G401.6 (cell line): ENCODE measurements around the gene TBC1D10A.

Experiments
- FAIRE-seq: peaks from 2 replicates; lab custom pipeline; 2012; peaks lifted over from hg19 to GRCh38; lab: Jason Lieb, UNC

TBC1D10A gene

DNA sequence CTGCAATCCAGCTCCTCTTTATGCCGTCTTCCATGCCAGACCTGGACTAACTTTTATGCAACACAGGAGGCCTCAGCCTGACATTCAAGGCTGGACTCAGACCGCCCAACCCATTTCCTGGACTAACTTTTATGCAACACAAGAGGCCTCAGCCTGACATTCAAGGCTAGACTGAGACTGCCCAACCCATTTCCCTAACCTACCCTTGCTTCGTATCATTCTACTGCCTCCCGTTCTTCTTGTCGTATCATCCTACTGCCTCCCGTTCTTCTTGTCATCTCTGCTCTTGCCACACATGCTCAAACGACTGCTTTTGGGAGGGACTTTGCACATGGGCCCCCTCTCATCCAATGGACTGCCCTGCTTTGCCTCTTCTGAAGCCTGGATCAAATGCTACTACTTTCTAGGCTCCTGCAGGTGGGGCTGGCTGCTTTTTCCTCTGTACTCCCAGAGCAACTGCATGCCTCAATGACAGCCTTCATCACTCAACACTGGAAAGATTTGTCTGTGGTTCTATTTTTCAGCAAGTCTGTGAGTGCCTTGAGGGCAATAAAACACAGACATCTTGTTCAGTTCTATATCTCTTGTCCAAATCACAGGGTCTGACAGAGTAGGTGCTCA lies 7.8 kb downstream of the TBC1D10A start:
- no peak for FAIRE-seq

DNA sequence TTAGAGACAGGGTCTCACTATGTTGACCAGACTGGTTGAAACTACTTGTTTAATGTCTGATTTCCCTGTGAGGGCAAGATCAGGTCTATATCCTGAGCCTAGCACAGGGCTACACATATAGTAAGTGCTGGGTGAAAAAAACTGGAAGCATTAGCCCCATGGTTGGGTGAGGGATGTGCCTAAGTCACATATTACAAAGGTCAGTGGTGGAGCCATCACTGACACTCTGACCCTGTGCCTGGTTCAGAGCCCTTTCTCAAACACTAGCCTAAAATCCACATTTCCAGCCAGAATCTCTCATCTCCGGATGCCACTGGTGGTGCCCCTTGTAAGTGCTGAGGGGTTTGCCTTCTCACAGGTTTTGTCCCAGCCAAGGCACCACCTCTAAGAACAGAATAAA lies 9.0 kb downstream of the TBC1D10A start:
- no peak for FAIRE-seq

DNA sequence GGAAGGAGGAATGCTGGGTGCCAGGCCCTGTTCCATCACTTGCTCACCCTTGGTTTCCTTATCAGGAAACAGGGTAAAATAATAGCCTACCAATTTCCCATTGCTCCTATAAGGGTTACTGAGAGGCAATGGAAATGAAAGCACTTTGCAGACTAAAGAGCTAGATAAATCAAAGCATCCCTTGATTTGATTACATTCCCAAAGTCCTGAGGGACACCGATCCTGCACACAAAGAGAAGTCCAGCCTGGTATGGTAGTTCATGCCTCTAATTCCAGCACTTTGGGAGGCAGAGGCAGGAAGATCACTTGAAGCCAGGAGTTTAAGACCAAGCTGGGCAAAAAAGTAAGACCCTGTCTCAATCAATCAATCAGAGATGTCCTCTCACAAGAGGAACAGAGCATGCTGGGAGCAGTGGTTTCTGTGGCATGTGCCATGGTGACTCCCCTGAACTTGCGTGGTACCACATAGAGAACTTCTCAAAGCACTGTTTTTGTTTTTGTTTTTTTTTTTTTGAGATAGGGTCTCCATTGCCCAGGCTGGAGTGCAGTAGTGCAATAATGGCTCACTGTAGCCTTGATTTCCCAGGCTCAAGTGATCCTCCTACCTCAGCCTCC lies 10.7 kb downstream of the TBC1D10A start:
- no peak for FAIRE-seq

DNA sequence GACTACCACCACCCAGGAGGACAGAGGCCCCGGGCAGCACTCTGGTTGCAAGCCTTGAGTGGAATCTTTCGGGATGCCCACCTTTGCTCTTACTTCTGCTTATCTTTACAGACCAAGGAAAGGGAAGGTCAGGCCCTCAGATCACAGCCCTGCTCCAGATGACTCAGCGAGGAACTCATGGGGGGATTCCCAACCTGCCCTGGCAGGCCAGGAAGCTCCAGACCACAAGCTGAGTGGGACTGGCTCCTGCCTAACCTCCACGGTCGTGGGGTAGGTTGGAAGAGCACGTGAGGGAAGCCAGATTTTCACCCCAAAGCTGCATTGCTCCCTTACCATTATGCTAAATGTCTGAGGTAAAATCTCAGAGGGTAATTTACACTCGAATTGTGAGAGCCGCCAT lies 11.8 kb downstream of the TBC1D10A start:
- FAIRE-seq, result no peak

DNA sequence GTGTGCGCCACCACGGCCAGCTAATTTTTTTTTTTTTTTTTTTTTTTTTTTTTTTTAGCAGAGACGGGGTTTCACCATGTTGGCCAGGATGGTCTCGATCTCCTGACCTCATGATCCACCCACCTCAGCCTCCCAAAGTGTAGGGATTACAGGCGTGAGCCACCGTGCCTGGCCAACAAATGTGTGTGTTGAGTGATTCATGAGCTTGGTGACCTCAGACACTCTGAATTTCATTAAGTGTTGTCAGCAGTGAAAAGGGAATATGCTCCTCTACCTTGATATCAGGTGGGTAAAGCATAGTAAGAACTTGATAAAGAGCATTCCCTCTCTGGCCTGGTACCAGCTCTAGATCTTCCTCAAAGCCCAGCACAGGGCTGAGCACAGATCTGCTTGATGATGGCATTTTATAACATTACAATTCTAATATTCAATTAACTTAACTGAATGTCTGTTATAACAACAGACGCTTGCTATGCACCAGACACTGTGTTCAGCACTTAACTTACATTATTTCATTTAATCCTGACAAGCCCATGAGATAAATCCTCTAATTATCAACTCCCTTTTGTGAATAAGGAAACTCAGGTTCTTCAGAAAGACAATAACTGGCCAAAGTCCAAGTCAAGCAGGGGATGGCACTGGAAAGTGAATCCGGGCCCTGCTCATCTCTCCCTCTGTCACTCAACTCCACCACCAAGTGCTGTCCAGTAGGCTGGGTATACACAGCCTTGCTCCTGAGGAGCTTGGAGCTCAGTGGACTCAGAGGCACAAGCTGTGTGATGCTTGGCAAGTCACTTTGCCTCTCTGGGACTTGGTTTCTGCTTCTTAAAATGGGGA lies 13.0 kb downstream of the TBC1D10A start:
- FAIRE-seq, result no peak

DNA sequence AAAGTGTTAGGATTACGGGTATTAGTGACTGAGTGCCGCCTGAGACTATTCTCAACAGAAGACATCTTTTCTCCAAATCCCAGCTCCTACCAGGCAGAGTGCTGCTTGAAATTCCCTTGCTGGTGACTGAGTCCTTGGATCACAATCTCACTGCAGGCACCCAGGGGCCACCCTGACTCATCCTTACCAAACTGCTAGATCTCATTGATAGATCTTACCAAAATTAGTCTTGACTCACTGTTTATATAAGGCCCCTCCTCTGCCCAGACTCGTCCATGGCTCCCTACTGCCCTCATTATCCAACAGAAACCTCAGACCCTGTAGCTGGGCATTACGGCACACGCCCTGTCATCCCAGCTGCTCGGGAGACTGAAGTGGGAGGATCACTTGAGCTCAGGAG lies 14.7 kb downstream of the TBC1D10A start:
- FAIRE-seq, result no peak

DNA sequence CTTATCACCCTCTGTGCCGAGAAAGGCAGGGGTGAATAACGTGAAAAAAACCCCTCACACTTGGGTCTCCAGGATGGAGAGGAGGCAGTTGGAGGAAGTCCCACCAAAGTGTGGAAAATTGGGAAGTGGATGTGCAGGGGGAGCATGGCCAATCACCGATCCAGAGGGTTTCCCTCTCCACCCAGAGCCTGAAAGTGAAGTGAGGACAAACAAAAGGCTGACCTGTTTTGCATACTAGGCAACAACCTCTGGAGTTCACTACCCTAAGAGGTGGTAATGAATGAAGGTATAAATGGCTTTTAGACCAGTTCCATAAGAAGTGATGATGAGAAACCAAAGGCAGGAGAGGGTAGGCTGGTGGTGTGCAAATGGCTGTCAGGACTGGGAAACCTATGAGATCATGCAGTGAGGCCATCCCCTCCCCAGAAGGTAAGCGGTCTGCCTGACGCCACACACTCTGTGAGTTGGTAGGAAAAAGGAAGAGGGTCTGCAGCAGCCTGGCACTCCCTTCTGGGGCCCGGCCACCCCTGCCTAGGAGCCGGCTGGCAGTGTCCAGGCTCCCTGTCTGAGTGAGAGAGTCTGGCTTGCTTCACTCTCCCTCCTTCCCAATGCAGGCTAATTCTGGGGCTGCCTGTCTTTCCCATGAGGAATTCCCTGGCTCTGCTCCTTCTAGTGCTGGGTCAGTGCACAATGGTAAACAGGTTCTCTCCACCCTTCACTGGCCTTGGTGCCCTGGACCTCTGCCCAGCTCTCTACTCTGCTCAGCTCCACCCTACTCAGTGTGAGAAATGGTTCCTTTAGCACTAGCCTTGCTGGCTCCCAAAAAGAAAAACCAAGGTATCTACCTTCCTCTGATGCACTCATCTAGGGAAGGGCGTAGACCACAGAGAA lies 15.6 kb downstream of the TBC1D10A start:
- no peak for FAIRE-seq

DNA sequence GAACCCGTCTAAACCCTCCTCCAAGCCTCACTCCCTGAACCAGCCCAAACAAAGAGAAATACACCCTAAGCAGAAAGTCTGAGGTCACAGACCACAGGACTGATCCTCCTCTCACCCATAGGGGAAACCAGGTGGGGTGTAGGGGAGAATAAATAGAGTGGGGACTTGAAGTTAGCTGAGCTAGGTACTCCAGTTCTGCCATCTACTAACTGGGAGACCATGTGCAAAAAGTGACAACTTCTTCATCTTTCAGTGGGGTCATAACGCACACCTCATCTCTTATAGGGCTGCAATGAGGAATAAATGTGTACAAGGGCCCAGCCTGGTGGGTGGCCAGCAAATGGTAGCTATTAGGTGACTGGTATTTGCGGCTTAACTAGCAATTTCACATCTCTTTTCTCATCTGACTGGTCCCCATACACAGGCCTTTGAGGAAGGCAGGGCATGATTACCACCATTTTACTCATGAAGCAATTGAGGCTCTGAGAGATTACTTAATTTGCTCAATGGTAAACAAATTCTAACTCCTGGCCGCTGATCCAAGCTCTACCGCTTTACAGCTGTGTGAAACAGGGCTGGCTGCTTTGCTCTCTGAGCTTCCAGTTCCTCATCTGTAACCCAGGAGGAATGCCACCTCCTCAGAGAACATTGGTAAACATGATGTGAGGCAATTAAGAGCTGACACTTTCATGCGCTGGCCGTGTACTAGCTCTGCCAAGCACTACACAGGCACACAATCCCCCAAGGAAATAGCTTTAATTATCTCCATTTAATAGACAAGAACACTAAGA lies 16.6 kb downstream of the TBC1D10A start:
- no peak for FAIRE-seq

DNA sequence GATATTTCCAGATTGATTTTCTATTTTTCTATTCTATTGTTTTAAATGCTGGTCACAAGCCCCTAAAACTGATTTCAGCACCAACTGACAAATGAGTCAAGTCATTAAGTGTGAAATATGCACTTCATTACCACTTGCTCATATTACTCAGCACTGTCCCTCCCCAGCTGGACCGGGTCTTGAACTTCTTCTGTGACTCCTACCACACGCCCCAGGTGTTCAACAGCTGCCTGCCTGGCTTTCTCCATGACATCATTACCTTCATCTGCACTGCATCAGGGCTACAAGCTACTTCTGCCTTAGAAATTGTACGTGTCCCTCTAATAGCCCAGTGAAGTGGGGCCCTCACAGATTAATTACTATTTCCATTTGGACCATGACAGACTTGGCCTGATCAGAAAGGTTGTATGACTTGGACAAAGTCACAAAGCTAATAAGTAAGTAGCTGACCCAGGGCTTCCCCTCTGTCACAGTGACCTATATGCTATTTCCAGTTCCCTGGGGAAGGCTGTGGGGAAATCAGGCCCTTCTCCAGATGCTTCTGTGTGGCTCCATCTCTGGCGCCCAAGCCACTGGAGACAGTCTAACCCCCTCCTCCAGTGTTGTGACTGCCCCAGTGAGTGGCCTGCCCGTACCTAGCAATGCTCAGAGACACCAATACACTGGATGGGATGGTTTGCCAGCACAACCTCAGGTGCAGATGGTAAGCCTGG lies 18.1 kb downstream of the TBC1D10A start:
- no peak for FAIRE-seq

DNA sequence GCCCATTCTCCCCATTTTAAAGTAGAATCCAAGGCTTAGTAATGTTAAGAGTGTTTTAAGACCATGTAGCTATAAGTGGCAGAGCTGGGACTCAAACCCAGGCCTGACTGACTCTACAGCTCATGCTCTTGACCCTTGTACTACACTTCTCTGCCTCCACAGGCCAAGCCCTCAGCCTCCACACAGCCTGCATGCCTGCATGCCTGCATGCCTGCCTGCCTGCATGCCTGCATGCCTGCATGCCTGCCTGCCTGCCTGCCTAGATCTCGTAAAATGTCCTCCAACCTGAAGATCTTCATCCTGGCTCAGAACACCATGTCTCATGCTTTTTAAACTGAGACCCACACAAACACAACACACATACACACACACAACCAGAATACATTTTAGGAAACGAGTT lies 18.6 kb downstream of the TBC1D10A start:
- FAIRE-seq, result no peak

DNA sequence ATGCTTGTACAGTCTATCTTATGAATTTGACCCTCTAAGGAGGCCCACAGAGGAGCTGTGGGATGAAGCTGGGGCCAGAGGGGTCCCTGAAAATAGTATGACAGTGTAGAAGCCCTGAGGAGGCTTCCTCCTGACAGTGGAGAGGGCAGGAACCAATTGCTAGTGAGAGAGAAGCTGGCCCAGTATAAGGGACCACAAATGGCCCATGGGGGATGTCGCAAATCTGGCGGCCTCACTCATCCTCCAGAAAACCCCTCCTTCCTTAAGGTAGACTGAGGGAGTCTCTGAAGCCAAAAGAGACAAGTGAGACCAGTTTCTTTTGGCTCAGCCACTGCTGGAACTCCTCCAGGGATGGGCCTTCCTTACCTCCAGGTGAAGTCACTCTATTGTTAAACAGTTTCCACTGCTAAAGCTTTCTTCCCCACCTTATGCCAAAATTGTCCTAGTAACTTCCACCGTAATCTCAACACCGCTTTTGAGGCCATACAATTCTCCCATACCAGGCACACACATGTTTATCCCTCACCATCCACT lies 19.6 kb downstream of the TBC1D10A start:
- FAIRE-seq, result no peak

DNA sequence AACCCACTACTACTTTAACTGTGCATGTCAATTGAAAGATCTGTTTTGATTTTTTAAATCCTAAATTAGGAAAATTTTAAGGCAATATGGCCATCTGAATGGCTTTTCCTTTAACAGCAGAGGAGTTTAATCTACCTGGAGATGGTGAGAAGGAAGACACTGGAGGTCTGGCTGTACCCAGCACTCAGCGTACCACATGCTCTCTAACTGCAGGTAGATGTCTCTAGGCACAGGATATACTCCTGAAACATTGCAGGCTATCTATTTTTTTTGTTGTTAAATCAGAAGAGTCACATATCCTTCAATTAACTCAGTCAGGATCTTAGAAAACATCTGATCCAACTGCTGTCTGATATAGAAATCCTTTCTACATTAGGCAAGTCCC lies 20.1 kb downstream of the TBC1D10A start:
- no peak for FAIRE-seq

DNA sequence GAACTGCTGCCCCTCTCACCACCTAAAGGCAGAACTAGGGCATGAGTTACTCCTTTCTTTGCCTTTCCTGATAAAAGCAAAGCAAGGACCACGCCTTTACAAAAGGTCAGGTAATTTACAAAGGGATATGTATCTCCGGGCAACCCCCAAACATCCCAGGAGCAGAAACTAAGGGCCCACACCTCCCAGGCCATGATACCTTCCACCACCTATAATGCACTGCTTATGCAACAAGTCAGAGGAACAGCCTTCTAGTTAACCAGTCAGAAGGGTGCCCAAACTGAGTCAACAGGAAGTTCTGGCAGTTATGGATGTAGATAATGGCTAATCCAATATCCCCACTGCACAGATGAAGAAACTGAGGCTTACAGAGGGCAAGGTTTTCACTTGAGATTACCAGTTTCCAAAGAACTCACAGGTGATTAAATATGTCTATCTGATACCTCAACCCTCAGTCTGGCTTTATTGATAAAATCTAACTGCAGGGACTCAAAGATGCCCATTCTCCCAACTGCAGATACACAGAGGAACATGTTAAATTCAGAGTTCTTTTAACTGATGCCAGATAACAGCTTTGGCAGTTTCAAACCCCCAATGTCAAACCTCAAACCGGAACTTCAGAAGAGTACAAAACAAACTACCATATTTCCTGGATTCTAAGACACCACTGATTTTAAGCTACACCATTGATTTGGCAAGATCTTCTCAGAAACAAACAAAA lies 20.7 kb downstream of the TBC1D10A start:
- no peak for FAIRE-seq

DNA sequence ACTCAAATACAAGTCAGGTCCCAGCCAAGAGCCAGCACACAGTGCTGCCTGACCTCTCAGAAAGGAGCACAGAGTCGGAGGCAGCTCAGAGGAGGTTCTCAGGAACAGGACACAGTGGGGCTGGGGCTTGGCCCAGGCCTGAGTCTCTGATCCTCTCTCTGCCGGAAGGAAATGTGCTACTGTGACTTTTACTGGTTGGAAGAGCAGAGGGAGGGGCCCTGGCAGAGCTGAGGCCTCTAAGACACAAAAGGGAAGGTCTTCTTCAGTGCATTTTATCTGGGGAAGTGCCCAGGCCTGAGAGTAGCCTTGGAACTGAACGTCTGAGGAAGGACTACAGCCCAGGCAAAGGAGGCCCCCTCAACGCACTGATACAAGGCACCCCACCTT lies 21.2 kb downstream of the TBC1D10A start:
- no peak for FAIRE-seq

DNA sequence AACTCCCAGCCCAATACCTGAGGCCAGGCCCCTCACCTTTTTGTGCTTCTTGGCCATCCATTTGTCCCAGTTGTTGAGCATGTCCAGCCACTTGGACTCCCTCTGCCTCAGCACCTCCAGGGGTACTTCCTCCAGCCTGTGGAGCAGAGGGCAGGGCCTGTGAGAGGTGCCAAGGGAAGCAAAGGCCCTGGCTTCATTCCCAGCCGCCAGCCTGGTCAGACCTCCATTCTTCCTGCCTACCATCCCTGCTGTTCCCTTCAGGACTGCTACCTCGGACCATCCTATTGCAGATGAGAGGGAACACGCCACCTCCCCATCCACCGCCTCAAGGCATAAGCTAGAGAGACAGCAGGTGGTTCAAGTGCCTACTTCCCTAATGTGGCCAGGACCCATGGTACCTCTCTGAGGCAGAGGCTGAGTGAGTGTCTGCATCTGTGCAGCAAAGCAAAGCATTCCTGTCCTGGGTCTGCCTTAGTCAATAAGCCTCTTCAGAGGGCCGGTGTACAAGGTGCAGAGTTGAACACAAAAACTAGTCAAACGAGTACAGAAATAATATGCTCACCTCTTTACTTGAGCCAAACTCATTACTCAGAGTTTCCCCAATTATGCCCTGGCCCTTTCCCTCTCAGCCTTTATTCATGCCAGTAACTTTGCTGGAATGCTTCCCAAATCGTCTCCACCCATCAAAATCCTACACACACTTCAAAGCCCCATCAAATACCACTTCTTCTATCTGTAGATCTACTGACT lies 22.1 kb downstream of the TBC1D10A start:
- FAIRE-seq, result no peak

DNA sequence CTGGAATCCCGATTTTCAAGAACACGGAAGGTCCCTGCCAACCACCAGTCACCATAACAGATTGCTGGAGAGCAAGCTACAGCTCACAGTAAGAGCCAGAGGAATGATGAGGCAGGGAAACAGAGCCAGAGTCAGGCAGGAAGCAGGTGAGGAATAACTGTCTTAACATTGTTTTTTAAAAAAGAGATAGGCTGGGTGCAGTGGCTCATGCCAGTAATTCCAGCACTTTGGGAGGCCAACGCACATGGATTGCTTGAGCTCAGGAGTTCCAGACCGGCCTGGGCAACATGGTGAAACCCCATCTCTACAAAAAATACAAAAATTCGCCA lies 24.0 kb downstream of the TBC1D10A start:
- FAIRE-seq, result no peak

DNA sequence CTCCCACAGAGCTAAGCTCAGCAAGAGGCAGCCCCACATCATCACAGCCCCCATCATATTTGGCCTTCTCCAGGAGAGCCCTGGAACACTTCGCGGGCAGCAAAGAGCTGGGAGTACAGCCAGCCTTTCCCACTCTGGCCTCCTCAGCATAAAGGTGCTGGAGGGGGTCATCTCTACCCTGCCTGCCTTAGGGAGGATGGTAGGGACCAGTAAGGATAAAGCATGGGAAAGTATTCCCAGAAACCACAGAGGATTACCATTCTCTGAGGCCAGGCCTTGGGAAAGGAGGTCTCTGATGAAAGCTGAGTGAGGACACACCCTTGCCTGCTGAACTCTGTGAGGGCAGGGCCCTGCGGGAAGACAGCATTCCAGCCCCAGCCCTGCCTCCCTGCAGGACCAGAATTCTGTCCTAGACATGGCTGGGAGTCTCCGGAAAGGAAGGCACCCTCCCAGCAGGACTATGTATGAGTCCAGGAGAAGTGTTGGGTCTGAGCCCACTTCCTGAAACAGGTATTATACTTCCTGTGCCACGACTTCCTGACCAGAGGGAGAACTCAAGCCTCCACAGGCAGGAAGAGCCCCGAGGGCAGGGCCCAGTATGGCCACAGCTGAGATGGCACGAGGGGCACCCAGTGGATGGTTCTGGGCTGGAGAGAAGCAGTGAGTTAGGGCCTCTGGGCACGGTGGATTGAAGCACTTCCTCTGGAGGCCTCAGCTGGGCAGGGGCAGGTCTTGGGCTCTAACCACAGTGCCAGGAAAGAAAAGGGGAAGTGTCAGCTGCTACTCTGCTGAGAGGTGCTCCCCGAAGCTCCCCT lies 24.5 kb downstream of the TBC1D10A start:
- no peak for FAIRE-seq

DNA sequence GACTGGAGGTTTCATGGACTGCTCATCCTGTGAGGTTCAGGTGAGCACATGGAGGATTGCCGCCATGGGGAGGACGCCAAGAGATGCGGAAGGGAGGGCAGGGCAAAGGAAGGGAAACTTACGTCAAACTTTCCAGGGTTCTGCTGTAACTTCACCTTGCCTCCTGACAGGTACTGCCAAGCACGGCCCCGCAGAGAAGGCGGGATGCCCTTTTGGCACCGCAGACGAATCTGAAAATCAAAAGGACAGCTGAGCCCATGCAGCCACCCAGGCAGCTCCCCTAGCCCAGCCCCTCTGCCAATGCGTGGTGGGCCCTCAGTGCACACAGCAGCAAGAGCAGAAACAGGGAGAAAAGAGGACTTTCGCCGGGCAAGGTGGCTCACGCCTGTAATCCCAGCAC lies 27.4 kb downstream of the TBC1D10A start:
- FAIRE-seq, result no peak
